ENCODE measurements around the gene CMSS1. TPM values are rescaled to one million over a fixed set of nuclear protein-coding genes. Genes with fewer than 3 reads are reported as not detected.

The CMSS1 gene
- total RNA-seq, 1 experiment from 2014 or later: 55.8 TPM

GRCh38 chr3:99869621-99870020 lies 52.0 kb downstream of the CMSS1 start:
- no peak overlapping the region for H3K27ac Mint-ChIP-seq (ENCODE audit: unreplicated experiment)
- CTCF ChIA-PET: no interaction called here
- H3K4me3 Mint-ChIP-seq (ENCODE audit: low read depth, unreplicated experiment): no peak overlapping the region
- intact Hi-C loops (cut with micrococcal nuclease; ENCODE audit: unreplicated experiment): loop anchor here (10.0 kb wide), 1 partner anchor 175 kb away; no protein-coding TSS in a partner anchor
- no TSS peak for BruUV-seq (replicated peaks)
- H3K36me3 Mint-ChIP-seq (ENCODE audit: insufficient read depth, unreplicated experiment): no peaks in the 10 kb centered on the region
- TF ChIP-seq, protein P1, sequence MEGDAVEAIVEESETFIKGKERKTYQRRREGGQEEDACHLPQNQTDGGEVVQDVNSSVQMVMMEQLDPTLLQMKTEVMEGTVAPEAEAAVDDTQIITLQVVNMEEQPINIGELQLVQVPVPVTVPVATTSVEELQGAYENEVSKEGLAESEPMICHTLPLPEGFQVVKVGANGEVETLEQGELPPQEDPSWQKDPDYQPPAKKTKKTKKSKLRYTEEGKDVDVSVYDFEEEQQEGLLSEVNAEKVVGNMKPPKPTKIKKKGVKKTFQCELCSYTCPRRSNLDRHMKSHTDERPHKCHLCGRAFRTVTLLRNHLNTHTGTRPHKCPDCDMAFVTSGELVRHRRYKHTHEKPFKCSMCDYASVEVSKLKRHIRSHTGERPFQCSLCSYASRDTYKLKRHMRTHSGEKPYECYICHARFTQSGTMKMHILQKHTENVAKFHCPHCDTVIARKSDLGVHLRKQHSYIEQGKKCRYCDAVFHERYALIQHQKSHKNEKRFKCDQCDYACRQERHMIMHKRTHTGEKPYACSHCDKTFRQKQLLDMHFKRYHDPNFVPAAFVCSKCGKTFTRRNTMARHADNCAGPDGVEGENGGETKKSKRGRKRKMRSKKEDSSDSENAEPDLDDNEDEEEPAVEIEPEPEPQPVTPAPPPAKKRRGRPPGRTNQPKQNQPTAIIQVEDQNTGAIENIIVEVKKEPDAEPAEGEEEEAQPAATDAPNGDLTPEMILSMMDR (IDR thresholded peaks at IDR 0.05; ENCODE audit: unreplicated experiment): no peak
- H3K9me3 Mint-ChIP-seq (ENCODE audit: low read depth, unreplicated experiment): no peaks in the 10 kb centered on the region
- H3K27me3 Mint-ChIP-seq (ENCODE audit: unreplicated experiment): no peaks in the 10 kb centered on the region
- H3K4me1 Mint-ChIP-seq (ENCODE audit: low read depth, unreplicated experiment): peaks cover 33% of the 10 kb centered on the region
- DNase-seq: no peak

- CTCF ChIA-PET: no interaction called here
- no peaks in the 10 kb centered on the region for H3K27me3 Mint-ChIP-seq (ENCODE audit: unreplicated experiment)
Observed at GRCh38 chr3:99870712-99871111, 53.0 kb downstream of the CMSS1 start.

DNA sequence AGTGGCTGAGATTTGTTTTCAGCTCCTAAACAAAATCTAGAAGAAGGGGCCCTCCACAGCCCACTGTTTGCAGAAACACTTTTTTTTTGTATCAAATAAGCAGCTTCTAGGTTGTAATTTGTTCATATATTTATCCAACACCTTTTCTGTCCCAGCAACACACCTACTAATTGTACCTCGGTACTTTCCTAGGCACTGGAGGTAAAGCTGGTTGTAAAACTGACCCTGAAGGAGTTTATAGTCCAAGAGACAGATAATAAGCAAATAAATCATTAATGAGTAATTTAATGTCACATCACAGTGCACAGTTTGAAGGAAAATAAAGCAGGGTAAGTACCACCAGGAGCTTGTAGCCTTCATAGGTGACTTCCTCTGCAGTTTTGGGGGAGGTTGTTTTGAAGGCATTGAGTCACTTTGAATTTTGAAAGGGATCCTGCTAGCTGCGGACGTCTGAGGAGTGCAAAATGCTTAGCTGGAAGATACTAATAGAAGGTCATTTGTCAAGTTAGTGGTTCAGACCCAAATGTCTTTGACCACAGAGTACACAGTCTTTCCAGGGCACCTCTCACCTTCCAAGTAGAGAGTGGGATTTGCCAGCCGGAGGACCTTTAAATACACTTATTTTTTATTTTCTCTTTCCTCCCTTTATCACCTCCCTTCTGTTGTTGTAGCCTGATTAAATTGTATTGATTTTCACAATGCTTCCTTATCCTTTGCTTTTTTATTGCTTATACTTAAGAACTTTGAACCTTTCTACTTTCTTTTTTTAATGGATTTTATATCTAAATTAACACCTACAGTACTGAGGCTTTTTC lies 53.8 kb downstream of the CMSS1 start:
- CTCF ChIA-PET: no interaction called here
- no TSS peak for BruUV-seq (replicated peaks)
- Mint-ChIP-seq H3K4me3 (ENCODE audit: low read depth, unreplicated experiment) (no peak overlapping the region), H3K27ac (ENCODE audit: unreplicated experiment) (no peak overlapping the region), H3K4me1 (ENCODE audit: low read depth, unreplicated experiment) (peaks cover 28% of the 10 kb centered on the region), H3K27me3 (ENCODE audit: unreplicated experiment) (no peaks in the 10 kb centered on the region), H3K36me3 (ENCODE audit: insufficient read depth, unreplicated experiment) (peaks cover 11% of the 10 kb centered on the region), H3K9me3 (ENCODE audit: low read depth, unreplicated experiment) (no peaks in the 10 kb centered on the region)
- intact Hi-C loops (cut with micrococcal nuclease; ENCODE audit: unreplicated experiment): loop anchor here (10.0 kb wide), 1 partner anchor 173 kb away; no protein-coding TSS in a partner anchor
- TF ChIP-seq, protein P1 (IDR thresholded peaks at IDR 0.05; ENCODE audit: unreplicated experiment): no peak
- no peak for DNase-seq

More at GRCh38 chr3:99870712-99871111, 53.0 kb downstream of the CMSS1 start:
- H3K4me1 Mint-ChIP-seq (ENCODE audit: low read depth, unreplicated experiment): peaks cover 33% of the 10 kb centered on the region
- TF ChIP-seq, protein P1 (IDR thresholded peaks at IDR 0.05; ENCODE audit: unreplicated experiment): no peak
- H3K9me3 Mint-ChIP-seq (ENCODE audit: low read depth, unreplicated experiment): no peaks in the 10 kb centered on the region
- BruUV-seq (replicated peaks): no TSS peak
- peaks cover 4% of the 10 kb centered on the region for H3K36me3 Mint-ChIP-seq (ENCODE audit: insufficient read depth, unreplicated experiment)
- DNase-seq: no peak
- intact Hi-C loops (cut with micrococcal nuclease; ENCODE audit: unreplicated experiment): loop anchor here (10.0 kb wide), 1 partner anchor 174 kb away; no protein-coding TSS in a partner anchor
- H3K4me3 Mint-ChIP-seq (ENCODE audit: low read depth, unreplicated experiment): no peak overlapping the region
- H3K27ac Mint-ChIP-seq (ENCODE audit: unreplicated experiment): no peak overlapping the region

DNA sequence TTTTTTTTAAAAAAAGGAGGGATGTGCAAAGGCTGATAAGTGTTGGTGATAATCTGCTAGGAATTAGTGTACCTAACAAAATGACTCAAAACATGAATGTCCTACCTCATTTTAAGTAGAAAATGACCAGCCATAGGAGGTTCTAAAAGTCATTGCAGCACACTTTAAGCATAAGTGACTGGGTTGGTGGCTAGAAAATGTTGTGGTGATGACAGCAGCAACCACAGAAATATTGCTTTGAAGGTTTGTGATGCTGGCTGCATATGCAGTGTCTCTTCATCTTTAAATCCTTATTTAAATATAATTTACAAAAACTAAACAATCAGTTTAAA lies 55.2 kb downstream of the CMSS1 start:
- no peak overlapping the region for H3K27ac Mint-ChIP-seq (ENCODE audit: unreplicated experiment)

More for the DNA sequence above, 55.2 kb downstream of the CMSS1 start:
- no peaks in the 10 kb centered on the region for H3K27me3 Mint-ChIP-seq (ENCODE audit: unreplicated experiment)
- peaks cover 14% of the 10 kb centered on the region for H3K36me3 Mint-ChIP-seq (ENCODE audit: insufficient read depth, unreplicated experiment)
- no peaks in the 10 kb centered on the region for H3K9me3 Mint-ChIP-seq (ENCODE audit: low read depth, unreplicated experiment)
- CTCF ChIA-PET: no interaction called here
- intact Hi-C loops (cut with micrococcal nuclease; ENCODE audit: unreplicated experiment): loop anchor here (10.0 kb wide), 1 partner anchor 172 kb away; no protein-coding TSS in a partner anchor
- no peak overlapping the region for H3K4me3 Mint-ChIP-seq (ENCODE audit: low read depth, unreplicated experiment)
- no peak for DNase-seq
- TF ChIP-seq, protein P1 (IDR thresholded peaks at IDR 0.05; ENCODE audit: unreplicated experiment): no peak
- BruUV-seq (replicated peaks): no TSS peak
- H3K4me1 Mint-ChIP-seq (ENCODE audit: low read depth, unreplicated experiment): peaks cover 31% of the 10 kb centered on the region

Measured in Calu3 (cell line).